GM12801 (cell line): ENCODE data around the gene REEP1.

Experiments used
- TF ChIP-seq, protein P1 (sequence below): IDR thresholded peaks from one replicate; pipeline ENCODE4 v1.5.1; 2011; ENCODE audit warnings: control low read depth; ENCODE audit not compliant: insufficient read length; ENCODE audit errors: extremely low read depth

The REEP1 gene

DNA sequence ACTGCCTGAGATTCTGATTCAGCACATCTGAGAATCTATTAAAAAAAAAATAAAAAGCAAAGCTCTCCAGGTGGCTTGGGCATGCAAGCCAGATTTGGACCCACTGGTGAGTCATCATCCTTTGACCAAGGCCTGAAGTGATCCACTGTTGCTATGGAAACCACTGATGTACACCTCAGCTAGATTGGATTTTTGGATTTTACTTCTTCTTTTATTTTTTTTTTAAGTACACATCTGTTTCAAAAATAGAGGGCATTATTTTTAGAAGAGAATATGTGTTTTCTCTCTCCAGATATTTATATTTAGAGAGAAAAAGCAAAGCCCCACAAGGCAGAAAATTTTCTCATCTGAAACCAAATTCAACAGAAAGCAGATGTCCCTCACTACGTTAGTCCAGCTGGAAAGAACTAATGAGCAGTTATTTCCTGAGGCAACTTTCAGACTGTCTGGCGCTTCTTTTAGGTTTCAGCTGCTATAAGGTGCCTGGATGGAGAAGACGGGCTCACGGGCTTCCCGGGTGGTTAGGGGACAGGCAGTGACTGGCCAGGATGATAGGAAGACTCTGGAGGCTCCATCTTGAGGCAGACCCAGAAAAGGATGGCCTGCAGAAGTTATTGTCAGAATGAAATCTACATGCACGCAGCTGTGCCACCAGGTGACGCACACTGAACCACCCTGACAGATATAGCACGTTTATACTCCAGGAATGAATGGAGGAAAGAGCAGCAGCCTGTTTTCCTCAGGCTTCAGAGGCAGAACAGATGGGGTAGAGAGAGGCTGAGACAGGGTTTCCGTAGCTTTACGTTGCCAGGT lies 87.6 kb downstream of the REEP1 start:
- TF ChIP-seq, protein P1, sequence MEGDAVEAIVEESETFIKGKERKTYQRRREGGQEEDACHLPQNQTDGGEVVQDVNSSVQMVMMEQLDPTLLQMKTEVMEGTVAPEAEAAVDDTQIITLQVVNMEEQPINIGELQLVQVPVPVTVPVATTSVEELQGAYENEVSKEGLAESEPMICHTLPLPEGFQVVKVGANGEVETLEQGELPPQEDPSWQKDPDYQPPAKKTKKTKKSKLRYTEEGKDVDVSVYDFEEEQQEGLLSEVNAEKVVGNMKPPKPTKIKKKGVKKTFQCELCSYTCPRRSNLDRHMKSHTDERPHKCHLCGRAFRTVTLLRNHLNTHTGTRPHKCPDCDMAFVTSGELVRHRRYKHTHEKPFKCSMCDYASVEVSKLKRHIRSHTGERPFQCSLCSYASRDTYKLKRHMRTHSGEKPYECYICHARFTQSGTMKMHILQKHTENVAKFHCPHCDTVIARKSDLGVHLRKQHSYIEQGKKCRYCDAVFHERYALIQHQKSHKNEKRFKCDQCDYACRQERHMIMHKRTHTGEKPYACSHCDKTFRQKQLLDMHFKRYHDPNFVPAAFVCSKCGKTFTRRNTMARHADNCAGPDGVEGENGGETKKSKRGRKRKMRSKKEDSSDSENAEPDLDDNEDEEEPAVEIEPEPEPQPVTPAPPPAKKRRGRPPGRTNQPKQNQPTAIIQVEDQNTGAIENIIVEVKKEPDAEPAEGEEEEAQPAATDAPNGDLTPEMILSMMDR: no peak

GRCh38 chr2:86249176-86249575 lies 88.2 kb downstream of the REEP1 start:
- TF ChIP-seq, protein P1: no peak

- TF ChIP-seq, protein P1: no peak
Observed at GRCh38 chr2:86243950-86244733, 93.3 kb downstream of the REEP1 start.

- TF ChIP-seq, protein P1: no peak
Observed at GRCh38 chr2:86243272-86243671, 94.2 kb downstream of the REEP1 start.

- TF ChIP-seq, protein P1: no peak
Observed at GRCh38 chr2:86241611-86242010, 95.8 kb downstream of the REEP1 start.

GRCh38 chr2:86240251-86240650 lies 97.2 kb downstream of the REEP1 start:
- TF ChIP-seq, protein P1: no peak

- TF ChIP-seq, protein P1: no peak
Observed at GRCh38 chr2:86239745-86240144, 97.7 kb downstream of the REEP1 start.
